H1 (cell line): Measurements from ENCODE around the gene SEC16A. TPM values are rescaled to one million over a fixed set of nuclear protein-coding genes. Genes with fewer than 3 reads are reported as not detected.

ENCODE experiments used
- CTCF ChIA-PET: fragments of 300-600 bp; sonication (Branson Sonifier 250); formaldehyde crosslinking; loops from one replicate; lab custom pipeline; 2021; ENCODE audit not compliant: partially characterized antibody; lab: Charles Lee
- POLR2A ChIA-PET: fragments of 300-600 bp; sonication (Branson Sonifier 250); formaldehyde crosslinking; loops from one replicate; lab custom pipeline; 2021; ENCODE audit warnings: inconsistent platforms; ENCODE audit not compliant: partially characterized antibody; lab: Charles Lee
- DNase-seq, 2 experiments: peaks; one replicate each; pipeline versions ENCODE4 v3.0.0 to v3.0.0-alpha.2; 2010 to 2022; ENCODE audit warnings: low spot score in 2 of 2, low read depth in 1 of 2, mixed read lengths in 1 of 2
- FAIRE-seq: peaks from 2 replicates; lab custom pipeline; 2011; peaks lifted over from hg19 to GRCh38; lab: Jason Lieb, UNC
- H2AFZ ChIP-seq: 2 replicates; pipeline ENCODE4 v1.8.1; 2012; ENCODE audit warnings: low read length, inconsistent platforms
- H2AK5ac ChIP-seq: 2 replicates; pipeline ENCODE4 v1.6.1; 2013; ENCODE audit warnings: low read depth, low read length
- H2BK120ac ChIP-seq: replicated peaks from 2 replicates; pipeline ENCODE3; 2013; ENCODE audit warnings: low read depth, low read length, inconsistent platforms
- H2BK12ac ChIP-seq: 2 replicates; pipeline ENCODE4 v1.6.1; 2013; ENCODE audit warnings: low read depth, low read length
- H2BK15ac ChIP-seq: 2 replicates; pipeline ENCODE4 v1.6.1; 2013; ENCODE audit warnings: low read length
- H2BK20ac ChIP-seq: 2 replicates; pipeline ENCODE4 v1.6.1; 2013; ENCODE audit warnings: low read length
- H2BK5ac ChIP-seq: 2 replicates; pipeline ENCODE4 v1.6.1; 2013; ENCODE audit warnings: low read depth, low read length
- H3K14ac ChIP-seq: 2 replicates; pipeline ENCODE4 v1.6.1; 2013; ENCODE audit warnings: inconsistent platforms; ENCODE audit not compliant: insufficient read length
- H3K18ac ChIP-seq: 2 replicates; pipeline ENCODE4 v1.6.1; 2013; ENCODE audit warnings: low read length; ENCODE audit errors: extremely low read depth
- H3K23ac ChIP-seq: 2 replicates; pipeline ENCODE4 v1.6.1; 2013; ENCODE audit warnings: inconsistent platforms; ENCODE audit not compliant: insufficient read length
- H3K23me2 ChIP-seq: 2 replicates; pipeline ENCODE4 v1.6.1; 2013; ENCODE audit warnings: low read depth, low read length
- H3K27ac ChIP-seq: 2 replicates; pipeline ENCODE4 v1.6.1; 2011; ENCODE audit warnings: low read depth, low read length, inconsistent platforms
- H3K27me3 ChIP-seq, 4 experiments: replicated peaks in 1 of 4; 1 replicate in 1 of 4; 2 replicates in 3 of 4; pipeline versions ENCODE4 v1.6.1 to v1.8.1; 2011 to 2013; ENCODE audit warnings: low read length in 3 of 4, mild to moderate bottlenecking in 3 of 4, inconsistent platforms in 2 of 4, mixed read lengths in 2 of 4, moderate library complexity in 1 of 4; ENCODE audit not compliant: control insufficient read depth in 3 of 4, insufficient read depth in 3 of 4; ENCODE audit errors: extremely low read depth in 1 of 4
- H3K36me3 ChIP-seq, 4 experiments: 2 replicates each; pipeline versions ENCODE4 v1.6.1 to v1.8.1; 2011 to 2013; ENCODE audit warnings: mild to moderate bottlenecking in 4 of 4, low read length in 3 of 4, moderate library complexity in 2 of 4, control low read depth in 1 of 4, inconsistent platforms in 1 of 4; ENCODE audit not compliant: insufficient read depth in 4 of 4, control insufficient read depth in 2 of 4
- H3K4ac ChIP-seq: replicated peaks from 2 replicates; pipeline ENCODE3; 2013; ENCODE audit warnings: low read length, low read depth, mixed read lengths, inconsistent platforms; ENCODE audit not compliant: insufficient read length
- H3K4me1 ChIP-seq, 4 experiments: replicated peaks in 1 of 4; 1 replicate in 1 of 4; 2 replicates in 3 of 4; pipeline versions ENCODE4 v1.6.1 to v1.8.1; 2011 to 2013; ENCODE audit warnings: low read length in 3 of 4, inconsistent platforms in 2 of 4, mixed read lengths in 1 of 4; ENCODE audit not compliant: insufficient read depth in 4 of 4, control insufficient read depth in 3 of 4
- H3K4me2 ChIP-seq, 2 experiments: 2 replicates each; pipeline versions ENCODE4 v1.6.1 to v1.8.1; 2011 to 2013; ENCODE audit warnings: low read depth in 2 of 2, low read length in 2 of 2, control low read depth in 1 of 2, inconsistent platforms in 1 of 2, mild to moderate bottlenecking in 1 of 2; ENCODE audit not compliant: insufficient read depth in 1 of 2
- H3K4me3 ChIP-seq, 4 experiments: fragments of 200-600, 300-600 bp in 1 of 4; sonication (generic), shearing (Covaris generic), sonication (Bioruptor Twin) in 1 of 4; 2 replicates each; pipeline versions ENCODE4 v1.5.1 to v1.8.1; 2011 to 2016; ENCODE audit warnings: low read length in 4 of 4, low read depth in 3 of 4, control low read depth in 2 of 4, inconsistent platforms in 2 of 4, mild to moderate bottlenecking in 2 of 4, mixed read lengths in 1 of 4, moderate library complexity in 1 of 4; ENCODE audit not compliant: insufficient read depth in 2 of 4; ENCODE audit errors: extremely low read depth in 1 of 4
- H3K56ac ChIP-seq: replicated peaks from 2 replicates; pipeline ENCODE3; 2013; ENCODE audit warnings: low read depth, mild to moderate bottlenecking, mixed read lengths, low read length, inconsistent platforms; ENCODE audit not compliant: insufficient read length
- H3K79me1 ChIP-seq: 2 replicates; pipeline ENCODE4 v1.6.1; 2013; ENCODE audit warnings: low read depth, low read length, control low read depth
- H3K79me2 ChIP-seq, 2 experiments: 2 replicates each; pipeline versions ENCODE4 v1.6.1 to v1.8.1; 2012 to 2013; ENCODE audit warnings: low read length in 2 of 2, mild to moderate bottlenecking in 2 of 2, inconsistent platforms in 1 of 2; ENCODE audit not compliant: insufficient read depth in 2 of 2, control insufficient read depth in 1 of 2
- H3K9ac ChIP-seq, 4 experiments: replicated peaks in 1 of 4; 1 replicate in 1 of 4; 2 replicates in 3 of 4; pipeline versions ENCODE4 v1.6.1 to v1.8.1; 2011 to 2013; ENCODE audit warnings: low read depth in 3 of 4, low read length in 3 of 4, control low read depth in 2 of 4, mild to moderate bottlenecking in 2 of 4, moderate library complexity in 2 of 4, inconsistent platforms in 1 of 4; ENCODE audit errors: extremely low read depth in 1 of 4
- H3K9me3 ChIP-seq, 2 experiments: 2 replicates each; pipeline versions ENCODE4 v1.6.1 to v1.8.1; 2012 to 2013; ENCODE audit warnings: mild to moderate bottlenecking in 2 of 2, moderate library complexity in 2 of 2, control low read depth in 1 of 2, inconsistent platforms in 1 of 2, low read depth in 1 of 2, low read length in 1 of 2, mixed read lengths in 1 of 2; ENCODE audit not compliant: insufficient read depth in 2 of 2
- H4K20me1 ChIP-seq, 2 experiments: replicated peaks in 1 of 2; 2 replicates each; pipeline versions ENCODE3 to v1.8.1; 2011 to 2013; ENCODE audit warnings: inconsistent platforms in 2 of 2, low read length in 2 of 2, mild to moderate bottlenecking in 1 of 2; ENCODE audit not compliant: insufficient read depth in 2 of 2, control insufficient read depth in 1 of 2
- H4K5ac ChIP-seq: 2 replicates; pipeline ENCODE4 v1.6.1; 2013; ENCODE audit warnings: low read length, low read depth, mixed read lengths, inconsistent platforms; ENCODE audit not compliant: insufficient read length
- H4K8ac ChIP-seq: 2 replicates; pipeline ENCODE4 v1.8.0; 2013; ENCODE audit warnings: mild to moderate bottlenecking, moderate library complexity, low read length, inconsistent platforms; ENCODE audit not compliant: insufficient read depth; ENCODE audit errors: extremely low read depth
- H4K91ac ChIP-seq: replicated peaks from 2 replicates; pipeline ENCODE3; 2013; ENCODE audit warnings: low read length, mixed read lengths, inconsistent platforms; ENCODE audit not compliant: insufficient read length
- HDAC2 ChIP-seq, 2 experiments: fragments of 300-600 bp in 1 of 2; sonication (generic) in 1 of 2; IDR thresholded peaks; 2 replicates each; pipeline ENCODE4 v1.6.1; 2011 to 2012; ENCODE audit warnings: low read depth in 2 of 2, low read length in 2 of 2, mild to moderate bottlenecking in 2 of 2, moderate library complexity in 2 of 2, borderline replicate concordance in 1 of 2, inconsistent platforms in 1 of 2
- HDAC6 ChIP-seq: IDR thresholded peaks from one replicate; pipeline ENCODE4 v1.7.1; 2012; ENCODE audit warnings: low read depth, mild to moderate bottlenecking, inconsistent platforms, low read length, moderate library complexity
- JUN ChIP-seq: IDR thresholded peaks from 2 replicates; pipeline ENCODE4 v1.6.1; 2011; ENCODE audit warnings: low read depth, mild to moderate bottlenecking, improper control_type of control experiment, low read length
- RNF2 ChIP-seq: fragments of 200-900, 300-1000 bp; sonication (generic); IDR thresholded peaks from 2 replicates; pipeline ENCODE4 v1.7.1; 2016; ENCODE audit warnings: borderline replicate concordance, low read depth, mild to moderate bottlenecking, antibody characterized with exemption, low read length; ENCODE audit not compliant: poor library complexity, severe bottlenecking; ENCODE audit errors: missing control alignments
- SIX5 ChIP-seq: IDR thresholded peaks from 2 replicates; pipeline ENCODE4 v1.6.1; 2011; ENCODE audit warnings: mild to moderate bottlenecking, low read depth, low read length
- SRF ChIP-seq: IDR thresholded peaks from 2 replicates; pipeline ENCODE4 v1.6.1; 2011; ENCODE audit warnings: mild to moderate bottlenecking, low read depth, low read length, moderate library complexity
- WGBS, 2 experiments: shearing (Covaris generic) in 1 of 2; methylation state at CpG; one replicate each; pipeline versions ENCODE4 v1.1.6 to v1.1.7; 2013 to 2015; ENCODE audit warnings: low lambda C conversion rate in 2 of 2, mixed read lengths in 2 of 2, inconsistent platforms in 1 of 2, low coverage in 1 of 2, missing lambda C conversion rate in 1 of 2; ENCODE audit not compliant: insufficient replicate concordance in 2 of 2, insufficient coverage in 1 of 2, insufficient read length in 1 of 2; ENCODE audit errors: extremely low coverage in 1 of 2, missing lambda C conversion rate in 1 of 2; 5-methylcytosine and 5-hydroxymethylcytosine counted together
- polyA plus RNA-seq, 7 experiments: library from polyadenylated mRNA; depleted of rRNA in 3 of 7; stranded (reverse) in 5 of 7; unstranded in 2 of 7; fragments of >200 nt in 5 of 7; fragments of 200-250 nt in 2 of 7; gene quantifications; 1 replicate in 5 of 7; 2 replicates in 1 of 7; 4 replicates in 1 of 7; pipeline versions ENCODE4 v1.2.1 to v1.2.3, GENCODE V29; 2011 to 2013; ENCODE audit warnings: missing spikeins in 2 of 7, mixed read lengths in 2 of 7
- total RNA-seq: library from RNA; stranded (reverse); fragmentation: NEBNext Ultra II Directional; extraction: Animal tissue kit (Norgen Biotek cat#: 25700); gene quantifications from 2 replicates; pipeline ENCODE4 v1.2.1, GENCODE V29; 2021
- TF ChIP-seq, protein P1 (sequence below): IDR thresholded peaks from 2 replicates; pipeline ENCODE4 v1.6.1; 2012; ENCODE audit warnings: inconsistent platforms
- TF ChIP-seq, protein P2 (sequence below): IDR thresholded peaks from 2 replicates; pipeline ENCODE4 v1.6.1; 2012; ENCODE audit warnings: low read length, inconsistent platforms

Gene SEC16A
- total and polyA plus RNA-seq, 2 of the 8 experiments (the other 6 are each of a cell fraction or from before 2014, with no cell fraction given) = 21.6 to 49.0 TPM

DNA sequence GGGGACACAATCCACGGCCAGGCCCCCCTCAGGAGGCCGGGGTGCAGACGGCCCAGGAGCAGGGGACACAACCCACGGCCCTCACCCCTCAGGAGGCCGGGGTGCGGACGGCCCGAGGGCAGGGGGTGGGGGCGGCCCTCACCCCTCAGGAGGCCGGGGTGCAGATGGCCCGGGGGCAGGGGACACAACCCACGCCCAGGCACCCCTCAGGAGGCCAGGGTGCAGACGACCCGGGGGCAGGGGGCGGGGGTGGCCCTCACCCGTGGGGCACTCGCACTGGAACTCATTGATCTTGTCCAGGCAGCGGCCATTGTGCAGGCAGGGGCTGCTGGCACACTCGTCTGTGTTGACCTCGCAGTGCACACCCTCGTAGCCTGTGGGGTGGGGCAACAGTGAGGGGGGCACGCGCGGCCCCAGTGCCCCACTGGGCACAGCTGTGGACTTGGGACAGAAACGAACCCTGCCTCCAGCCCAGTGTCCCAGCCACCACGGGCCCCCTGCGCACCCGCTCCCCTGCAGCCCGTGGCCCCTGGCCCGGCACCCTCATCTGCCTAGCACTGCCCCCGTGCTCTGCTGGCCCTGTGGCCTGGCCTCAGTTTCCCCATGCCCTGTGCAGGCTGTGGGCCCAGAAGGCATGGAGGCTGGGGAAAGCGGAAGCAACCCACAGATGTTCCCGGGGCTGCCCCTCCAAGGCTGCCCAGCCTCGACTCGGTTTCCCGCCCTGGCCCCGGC lies 34.3 kb upstream of the SEC16A start:
- Histone ChIP-seq H3K79me2 (no peaks in the 10 kb centered on the region), H2AK5ac (no peak overlapping the region), H3K79me1 (peaks cover 6% of the 10 kb centered on the region), H3K14ac (no peak overlapping the region), H3K27me3 (no peaks in the 10 kb centered on the region), H2BK12ac (no peak overlapping the region), H3K23me2 (no peaks in the 10 kb centered on the region), H3K27ac (no peak overlapping the region), H3K36me3 (peaks cover 9 to 66% (median 16%) of the 10 kb centered on the region in 4 experiments; a peak in 6 of 8 replicates), H3K9ac (no peak overlapping the region), H2BK20ac (no peak overlapping the region), H4K91ac (no peak overlapping the region), H3K4me1 (no peaks in the 10 kb centered on the region), H3K18ac (no peak overlapping the region), H3K4ac (no peak overlapping the region), H3K23ac (no peak overlapping the region), H3K4me2 (no peak overlapping the region), H4K5ac (no peak overlapping the region), H3K4me3 (no peak overlapping the region), H3K9me3 (no peaks in the 10 kb centered on the region), H2BK120ac (no peak overlapping the region), H2BK5ac (no peak overlapping the region; the same call in 1 of the 2 replicates), H4K20me1 (peaks cover 2 to 23% of the 10 kb centered on the region in 2 experiments), H2AFZ (no peak overlapping the region), H3K56ac (no peak overlapping the region), H4K8ac (no peak overlapping the region; the same call in 1 of the 2 replicates), H2BK15ac (no peak overlapping the region)
- FAIRE-seq = no peak
- CTCF ChIA-PET = interaction anchor here (1.2 kb wide), 1 partner anchor 112 kb away, joined by 3 read pairs; no protein-coding TSS in a partner anchor
- POLR2A ChIA-PET = no interaction called here
- 95% methylated on average over 24 of the region's 37 CpGs; no CpG with 5 or more reads in 1 of the 2 experiments for WGBS, 2 experiments
- TF ChIP-seq, protein P1, sequence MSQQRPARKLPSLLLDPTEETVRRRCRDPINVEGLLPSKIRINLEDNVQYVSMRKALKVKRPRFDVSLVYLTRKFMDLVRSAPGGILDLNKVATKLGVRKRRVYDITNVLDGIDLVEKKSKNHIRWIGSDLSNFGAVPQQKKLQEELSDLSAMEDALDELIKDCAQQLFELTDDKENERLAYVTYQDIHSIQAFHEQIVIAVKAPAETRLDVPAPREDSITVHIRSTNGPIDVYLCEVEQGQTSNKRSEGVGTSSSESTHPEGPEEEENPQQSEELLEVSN = no peak
- TF ChIP-seq HDAC2 (IDR thresholded peaks at IDR 0.05; ENCODE audit: borderline replicate concordance in 1 of 2, low read depth in 2 of 2, low read length in 2 of 2) (no peak), SIX5 (no peak), JUN (no peak), SRF (no peak), HDAC6 (no peak), RNF2 (no peak)
- TF ChIP-seq, protein P2, sequence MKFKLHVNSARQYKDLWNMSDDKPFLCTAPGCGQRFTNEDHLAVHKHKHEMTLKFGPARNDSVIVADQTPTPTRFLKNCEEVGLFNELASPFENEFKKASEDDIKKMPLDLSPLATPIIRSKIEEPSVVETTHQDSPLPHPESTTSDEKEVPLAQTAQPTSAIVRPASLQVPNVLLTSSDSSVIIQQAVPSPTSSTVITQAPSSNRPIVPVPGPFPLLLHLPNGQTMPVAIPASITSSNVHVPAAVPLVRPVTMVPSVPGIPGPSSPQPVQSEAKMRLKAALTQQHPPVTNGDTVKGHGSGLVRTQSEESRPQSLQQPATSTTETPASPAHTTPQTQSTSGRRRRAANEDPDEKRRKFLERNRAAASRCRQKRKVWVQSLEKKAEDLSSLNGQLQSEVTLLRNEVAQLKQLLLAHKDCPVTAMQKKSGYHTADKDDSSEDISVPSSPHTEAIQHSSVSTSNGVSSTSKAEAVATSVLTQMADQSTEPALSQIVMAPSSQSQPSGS = no peak
- no peak for DNase-seq
